Endodermal cell (in vitro differentiated cells): ENCODE measurements around the gene IYD. TPM values are rescaled to one million over a fixed set of nuclear protein-coding genes. Genes with fewer than 3 reads are reported as not detected.

ENCODE experiments used
- DNase-seq: peaks from one replicate; pipeline ENCODE4 v3.0.0-alpha.2; 2017
- H3K27ac ChIP-seq: 2 replicates; pipeline ENCODE4 v1.5.1; 2013; ENCODE audit warnings: mild to moderate bottlenecking, low read depth, low read length, moderate library complexity
- H3K27me3 ChIP-seq: 2 replicates; pipeline ENCODE4 v1.6.1; 2013; ENCODE audit warnings: mild to moderate bottlenecking, low read length, moderate library complexity; ENCODE audit not compliant: insufficient read depth, control insufficient read depth, poor library complexity, severe bottlenecking
- H3K36me3 ChIP-seq: 2 replicates; pipeline ENCODE4 v1.7.0; 2013; ENCODE audit warnings: mild to moderate bottlenecking, low read length, moderate library complexity; ENCODE audit not compliant: control insufficient read depth, insufficient read depth
- H3K4me1 ChIP-seq: one replicate; pipeline ENCODE4 v1.7.0; 2013; ENCODE audit warnings: low read length; ENCODE audit not compliant: control insufficient read depth, insufficient read depth
- H3K4me3 ChIP-seq: 2 replicates; pipeline ENCODE4 v1.5.1; 2013; ENCODE audit warnings: mild to moderate bottlenecking, low read length, moderate library complexity
- H3K9ac ChIP-seq: 2 replicates; pipeline ENCODE4 v1.6.1; 2013; ENCODE audit warnings: mild to moderate bottlenecking, low read length, moderate library complexity; ENCODE audit not compliant: poor library complexity, severe bottlenecking; ENCODE audit errors: extremely low read depth
- H3K9me3 ChIP-seq: 2 replicates; pipeline ENCODE4 v1.6.1; 2013; ENCODE audit warnings: mild to moderate bottlenecking, low read length, moderate library complexity; ENCODE audit not compliant: control insufficient read depth
- H3K27ac Mint-ChIP-seq: 2 replicates; pipeline ENCODE4 v1.8.0; 2020; ENCODE audit warnings: mixed read lengths
- H3K27me3 Mint-ChIP-seq: 2 replicates; pipeline ENCODE4 v1.8.0; 2021; ENCODE audit warnings: mild to moderate bottlenecking, mixed read lengths; ENCODE audit not compliant: insufficient read depth
- H3K36me3 Mint-ChIP-seq: 2 replicates; pipeline ENCODE4 v1.8.0; 2020; ENCODE audit warnings: low read depth, mixed read lengths
- H3K4me1 Mint-ChIP-seq: 2 replicates; pipeline ENCODE4 v1.8.0; 2020; ENCODE audit warnings: mixed read lengths
- H3K4me3 Mint-ChIP-seq: 2 replicates; pipeline ENCODE4 v1.8.0; 2020; ENCODE audit warnings: mild to moderate bottlenecking, moderate library complexity, mixed read lengths
- H3K9me3 Mint-ChIP-seq: 2 replicates; pipeline ENCODE4 v1.8.0; 2020; ENCODE audit warnings: mild to moderate bottlenecking, mixed read lengths
- CTCF ChIP-seq: fragments of 200-600 bp; sonication (generic); conservative IDR thresholded peaks from 2 replicates; pipeline ENCODE4 v1.5.0; 2021; ENCODE audit warnings: antibody characterized with exemption, mild to moderate bottlenecking
- WGBS, 2 experiments: methylation state at CpG; one replicate each; pipeline versions ENCODE4 v1.1.5 to v1.1.7; 2013; ENCODE audit warnings: missing lambda C conversion rate in 2 of 2, mixed read lengths in 1 of 2; ENCODE audit not compliant: insufficient coverage in 1 of 2, insufficient read length in 1 of 2; 5-methylcytosine and 5-hydroxymethylcytosine counted together
- total RNA-seq, 2 donors: library from RNA; stranded (reverse); fragmentation: NEBNext Ultra II Directional in 1 of 2; extraction: Animal tissue kit (Norgen Biotek cat#: 25700) in 1 of 2; gene quantifications; 2 replicates in 1 of 2; 3 replicates in 1 of 2; pipeline ENCODE4 v1.2.1, GENCODE V29; 2021

Gene IYD
- total RNA-seq, 2 donors from 2014 or later, result not detected

GRCh38 chr6:150366118-150366778 lies 2.6 kb upstream of the IYD start:
- H3K4me1 Mint-ChIP-seq, result no peaks in the 10 kb centered on the region
- WGBS, 2 experiments, result 93 to 100% methylated on average over 1 to 7 of the region's 7 CpGs
- Histone ChIP-seq H3K27ac (no peak overlapping the region), H3K4me1 (no peaks in the 10 kb centered on the region), H3K9ac (no peak overlapping the region), H3K9me3 (no peaks in the 10 kb centered on the region), H3K27me3 (no peaks in the 10 kb centered on the region), H3K4me3 (no peak overlapping the region), H3K36me3 (no peaks in the 10 kb centered on the region)
- no peak overlapping the region for H3K27ac Mint-ChIP-seq
- TF ChIP-seq CTCF, result no peak
- H3K36me3 Mint-ChIP-seq, result no peaks in the 10 kb centered on the region
- no peak for DNase-seq
- H3K9me3 Mint-ChIP-seq, result no peaks in the 10 kb centered on the region
- no peak overlapping the region for H3K4me3 Mint-ChIP-seq
- no peaks in the 10 kb centered on the region for H3K27me3 Mint-ChIP-seq

GRCh38 chr6:150369408-150369807 lies 596 bp downstream of the IYD start:
- WGBS, 2 experiments, result 89 to 90% methylated on average over 2 of the region's 2 CpGs
- Histone ChIP-seq H3K9ac (no peak overlapping the region), H3K4me3 (no peak overlapping the region), H3K27me3 (peaks cover 4% of the 10 kb centered on the region), H3K27ac (no peak overlapping the region), H3K36me3 (no peaks in the 10 kb centered on the region), H3K4me1 (no peaks in the 10 kb centered on the region), H3K9me3 (no peaks in the 10 kb centered on the region)
- no peak overlapping the region for H3K27ac Mint-ChIP-seq
- H3K27me3 Mint-ChIP-seq, result no peaks in the 10 kb centered on the region
- no peak for DNase-seq
- no peaks in the 10 kb centered on the region for H3K36me3 Mint-ChIP-seq
- no peak for TF ChIP-seq CTCF
- no peaks in the 10 kb centered on the region for H3K9me3 Mint-ChIP-seq
- H3K4me1 Mint-ChIP-seq, result no peaks in the 10 kb centered on the region
- H3K4me3 Mint-ChIP-seq, result no peak overlapping the region

- Mint-ChIP-seq H3K9me3 (no peaks in the 10 kb centered on the region), H3K27me3 (no peaks in the 10 kb centered on the region), H3K4me3 (no peak overlapping the region), H3K4me1 (no peaks in the 10 kb centered on the region), H3K27ac (no peak overlapping the region), H3K36me3 (no peaks in the 10 kb centered on the region)
- no peaks in the 10 kb centered on the region for H3K36me3 ChIP-seq
- TF ChIP-seq CTCF, result no peak
- 88 to 96% methylated on average over 12 of the region's 12 CpGs for WGBS, 2 experiments
- no peak overlapping the region for H3K27ac ChIP-seq
- no peak overlapping the region for H3K4me3 ChIP-seq
- no peaks in the 10 kb centered on the region for H3K4me1 ChIP-seq
- DNase-seq, result no peak
- peaks cover 4% of the 10 kb centered on the region for H3K27me3 ChIP-seq
- H3K9me3 ChIP-seq, result no peaks in the 10 kb centered on the region
- H3K9ac ChIP-seq, result no peak overlapping the region
These were observed 1.3 kb downstream of the IYD start for GRCh38 chr6:150370112-150370511.
